Measurements from ENCODE around the gene PHLDB2.

DNA sequence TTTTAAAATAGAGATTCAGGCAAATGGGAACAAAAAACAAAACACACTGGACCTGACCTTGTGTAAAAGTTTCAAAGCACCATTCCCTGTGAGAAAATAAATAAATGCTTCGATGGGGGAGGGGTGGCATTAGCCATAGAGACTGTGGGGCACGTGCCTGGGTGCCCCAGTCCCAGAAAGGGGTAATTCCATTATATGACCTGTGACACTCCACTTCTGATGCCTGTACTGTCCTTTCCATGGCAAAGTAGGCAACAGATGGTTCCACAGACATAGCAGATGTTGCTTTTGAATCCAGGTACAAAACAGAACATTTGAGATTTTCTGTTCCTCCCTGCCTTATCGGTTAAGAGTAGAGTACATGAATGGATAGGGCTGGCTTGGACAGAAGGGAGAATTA is 3.9 kb downstream of the PHLDB2 start:
- TF ChIP-seq, protein P1, sequence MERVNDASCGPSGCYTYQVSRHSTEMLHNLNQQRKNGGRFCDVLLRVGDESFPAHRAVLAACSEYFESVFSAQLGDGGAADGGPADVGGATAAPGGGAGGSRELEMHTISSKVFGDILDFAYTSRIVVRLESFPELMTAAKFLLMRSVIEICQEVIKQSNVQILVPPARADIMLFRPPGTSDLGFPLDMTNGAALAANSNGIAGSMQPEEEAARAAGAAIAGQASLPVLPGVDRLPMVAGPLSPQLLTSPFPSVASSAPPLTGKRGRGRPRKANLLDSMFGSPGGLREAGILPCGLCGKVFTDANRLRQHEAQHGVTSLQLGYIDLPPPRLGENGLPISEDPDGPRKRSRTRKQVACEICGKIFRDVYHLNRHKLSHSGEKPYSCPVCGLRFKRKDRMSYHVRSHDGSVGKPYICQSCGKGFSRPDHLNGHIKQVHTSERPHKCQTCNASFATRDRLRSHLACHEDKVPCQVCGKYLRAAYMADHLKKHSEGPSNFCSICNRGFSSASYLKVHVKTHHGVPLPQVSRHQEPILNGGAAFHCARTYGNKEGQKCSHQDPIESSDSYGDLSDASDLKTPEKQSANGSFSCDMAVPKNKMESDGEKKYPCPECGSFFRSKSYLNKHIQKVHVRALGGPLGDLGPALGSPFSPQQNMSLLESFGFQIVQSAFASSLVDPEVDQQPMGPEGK (CRISPR knock-in tag; IDR thresholded peaks at IDR 0.05; ENCODE audit: borderline replicate concordance): no peak
- no peak for TF ChIP-seq ZNF8 (CRISPR knock-in tag; IDR thresholded peaks at IDR 0.05)
- 0 out of 2 replicates have a peak, but pooled peaks have one; percentile 55 for TF ChIP-seq ZFP3 (CRISPR knock-in tag; IDR thresholded peaks at IDR 0.05)
- no peak for TF ChIP-seq TCF4 (CRISPR knock-in tag; IDR thresholded peaks at IDR 0.05; ENCODE audit: borderline replicate concordance)
- no peak for TF ChIP-seq ZFP30 (CRISPR knock-in tag; IDR thresholded peaks at IDR 0.05)
- TF ChIP-seq, protein P2, sequence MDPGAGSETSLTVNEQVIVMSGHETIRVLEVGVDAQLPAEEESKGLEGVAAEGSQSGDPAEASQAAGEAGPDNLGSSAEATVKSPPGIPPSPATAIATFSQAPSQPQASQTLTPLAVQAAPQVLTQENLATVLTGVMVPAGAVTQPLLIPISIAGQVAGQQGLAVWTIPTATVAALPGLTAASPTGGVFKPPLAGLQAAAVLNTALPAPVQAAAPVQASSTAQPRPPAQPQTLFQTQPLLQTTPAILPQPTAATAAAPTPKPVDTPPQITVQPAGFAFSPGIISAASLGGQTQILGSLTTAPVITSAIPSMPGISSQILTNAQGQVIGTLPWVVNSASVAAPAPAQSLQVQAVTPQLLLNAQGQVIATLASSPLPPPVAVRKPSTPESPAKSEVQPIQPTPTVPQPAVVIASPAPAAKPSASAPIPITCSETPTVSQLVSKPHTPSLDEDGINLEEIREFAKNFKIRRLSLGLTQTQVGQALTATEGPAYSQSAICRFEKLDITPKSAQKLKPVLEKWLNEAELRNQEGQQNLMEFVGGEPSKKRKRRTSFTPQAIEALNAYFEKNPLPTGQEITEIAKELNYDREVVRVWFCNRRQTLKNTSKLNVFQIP (CRISPR knock-in tag; IDR thresholded peaks at IDR 0.05; ENCODE audit: borderline replicate concordance, low read depth): no peak
- no peak for TF ChIP-seq SNAI2 (CRISPR knock-in tag; IDR thresholded peaks at IDR 0.05)
- no peak for TF ChIP-seq ZNF565 (CRISPR knock-in tag; conservative IDR thresholded peaks at IDR 0.05; ENCODE audit: low read depth)
- no peak for TF ChIP-seq RARB (CRISPR knock-in tag; IDR thresholded peaks at IDR 0.05)
- TF ChIP-seq CSDC2 (CRISPR knock-in tag; IDR thresholded peaks at IDR 0.05): peak; percentile 78
